ENCODE data around the gene THAP12. TPM values are rescaled to one million over a fixed set of nuclear protein-coding genes. Genes with fewer than 3 reads are reported as not detected.

THAP12 gene
- total and polyA plus RNA-seq, 4 donors: 5.6 to 21.9 (median 13.7) TPM

DNA sequence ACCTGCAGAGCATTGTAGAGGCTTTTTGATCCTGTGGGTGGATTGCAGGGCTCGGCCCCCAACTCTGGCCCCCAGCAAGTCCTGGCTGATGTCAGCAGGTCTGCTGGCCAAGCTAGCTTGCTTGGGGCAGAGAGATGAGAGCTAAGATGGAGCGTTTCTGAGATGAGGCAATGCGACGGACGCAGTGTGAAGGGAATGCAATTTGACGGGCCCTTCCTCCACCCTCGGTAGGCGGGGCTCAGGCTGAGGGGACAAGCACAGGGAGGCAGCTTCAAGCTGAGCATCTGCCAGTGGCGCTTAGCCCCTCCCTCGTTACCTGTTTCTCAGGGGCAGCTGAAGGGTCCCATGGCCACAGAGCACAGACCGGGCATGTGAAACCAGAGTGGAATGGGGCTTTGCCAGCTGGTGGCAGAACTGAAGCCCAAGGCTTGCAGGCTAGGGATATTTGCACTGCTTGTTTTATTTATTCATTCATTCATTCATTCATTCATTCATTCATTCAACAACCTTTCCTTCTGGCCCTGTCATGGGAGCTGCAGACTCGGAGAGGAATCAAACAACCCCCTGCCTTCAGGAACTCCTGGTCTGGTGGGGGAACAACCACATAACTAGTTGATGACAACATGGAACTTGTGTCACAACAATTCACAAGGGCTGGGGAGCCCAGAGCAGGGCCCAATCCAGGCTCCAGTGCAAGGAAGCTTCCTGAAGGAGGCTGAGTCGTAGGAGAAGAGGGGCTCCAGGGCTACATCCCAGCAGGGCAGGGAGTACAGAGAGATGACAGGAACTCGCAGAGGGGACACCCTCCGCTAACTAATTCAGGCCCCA is 66.8 kb downstream of the THAP12 start:
- no peak overlapping the region for H3K4me3 ChIP-seq (ENCODE audit: low read depth in 1 of 3, low read length in 3 of 3)
- no peak overlapping the region for H3K27ac ChIP-seq (ENCODE audit: low read depth in 1 of 2, low read length in 2 of 2)
- no peaks in the 10 kb centered on the region for H3K27me3 ChIP-seq (ENCODE audit: control insufficient read depth in 4 of 4, insufficient read depth in 4 of 4, low read length in 3 of 4)
- H3K4me1 ChIP-seq (ENCODE audit: control insufficient read depth in 4 of 4, insufficient read depth in 4 of 4, low read length in 3 of 4): peaks cover 0 to 13% (median 10%) of the 10 kb centered on the region in 4 donors
- 87% methylated on average over 15 of the region's 15 CpGs for WGBS
- no peaks in the 10 kb centered on the region for H3K36me3 ChIP-seq (ENCODE audit: control insufficient read depth in 4 of 4, insufficient read depth in 3 of 4, low read depth in 1 of 4, low read length in 3 of 4)
- no peak for DNase-seq (ENCODE audit: low spot score)
- no peaks in the 10 kb centered on the region for H3K9me3 ChIP-seq (ENCODE audit: control insufficient read depth in 4 of 4, low read length in 3 of 4)
- TF ChIP-seq, protein P1, sequence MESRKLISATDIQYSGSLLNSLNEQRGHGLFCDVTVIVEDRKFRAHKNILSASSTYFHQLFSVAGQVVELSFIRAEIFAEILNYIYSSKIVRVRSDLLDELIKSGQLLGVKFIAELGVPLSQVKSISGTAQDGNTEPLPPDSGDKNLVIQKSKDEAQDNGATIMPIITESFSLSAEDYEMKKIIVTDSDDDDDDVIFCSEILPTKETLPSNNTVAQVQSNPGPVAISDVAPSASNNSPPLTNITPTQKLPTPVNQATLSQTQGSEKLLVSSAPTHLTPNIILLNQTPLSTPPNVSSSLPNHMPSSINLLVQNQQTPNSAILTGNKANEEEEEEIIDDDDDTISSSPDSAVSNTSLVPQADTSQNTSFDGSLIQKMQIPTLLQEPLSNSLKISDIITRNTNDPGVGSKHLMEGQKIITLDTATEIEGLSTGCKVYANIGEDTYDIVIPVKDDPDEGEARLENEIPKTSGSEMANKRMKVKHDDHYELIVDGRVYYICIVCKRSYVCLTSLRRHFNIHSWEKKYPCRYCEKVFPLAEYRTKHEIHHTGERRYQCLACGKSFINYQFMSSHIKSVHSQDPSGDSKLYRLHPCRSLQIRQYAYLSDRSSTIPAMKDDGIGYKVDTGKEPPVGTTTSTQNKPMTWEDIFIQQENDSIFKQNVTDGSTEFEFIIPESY (IDR thresholded peaks at IDR 0.05): no peak
- no peak for TF ChIP-seq HNF4G (IDR thresholded peaks at IDR 0.05)
- TF ChIP-seq, protein P2, sequence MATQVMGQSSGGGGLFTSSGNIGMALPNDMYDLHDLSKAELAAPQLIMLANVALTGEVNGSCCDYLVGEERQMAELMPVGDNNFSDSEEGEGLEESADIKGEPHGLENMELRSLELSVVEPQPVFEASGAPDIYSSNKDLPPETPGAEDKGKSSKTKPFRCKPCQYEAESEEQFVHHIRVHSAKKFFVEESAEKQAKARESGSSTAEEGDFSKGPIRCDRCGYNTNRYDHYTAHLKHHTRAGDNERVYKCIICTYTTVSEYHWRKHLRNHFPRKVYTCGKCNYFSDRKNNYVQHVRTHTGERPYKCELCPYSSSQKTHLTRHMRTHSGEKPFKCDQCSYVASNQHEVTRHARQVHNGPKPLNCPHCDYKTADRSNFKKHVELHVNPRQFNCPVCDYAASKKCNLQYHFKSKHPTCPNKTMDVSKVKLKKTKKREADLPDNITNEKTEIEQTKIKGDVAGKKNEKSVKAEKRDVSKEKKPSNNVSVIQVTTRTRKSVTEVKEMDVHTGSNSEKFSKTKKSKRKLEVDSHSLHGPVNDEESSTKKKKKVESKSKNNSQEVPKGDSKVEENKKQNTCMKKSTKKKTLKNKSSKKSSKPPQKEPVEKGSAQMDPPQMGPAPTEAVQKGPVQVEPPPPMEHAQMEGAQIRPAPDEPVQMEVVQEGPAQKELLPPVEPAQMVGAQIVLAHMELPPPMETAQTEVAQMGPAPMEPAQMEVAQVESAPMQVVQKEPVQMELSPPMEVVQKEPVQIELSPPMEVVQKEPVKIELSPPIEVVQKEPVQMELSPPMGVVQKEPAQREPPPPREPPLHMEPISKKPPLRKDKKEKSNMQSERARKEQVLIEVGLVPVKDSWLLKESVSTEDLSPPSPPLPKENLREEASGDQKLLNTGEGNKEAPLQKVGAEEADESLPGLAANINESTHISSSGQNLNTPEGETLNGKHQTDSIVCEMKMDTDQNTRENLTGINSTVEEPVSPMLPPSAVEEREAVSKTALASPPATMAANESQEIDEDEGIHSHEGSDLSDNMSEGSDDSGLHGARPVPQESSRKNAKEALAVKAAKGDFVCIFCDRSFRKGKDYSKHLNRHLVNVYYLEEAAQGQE (IDR thresholded peaks at IDR 0.05): no peak
- no peak for TF ChIP-seq RXRA (IDR thresholded peaks at IDR 0.05)
- TF ChIP-seq EGR1 (IDR thresholded peaks at IDR 0.05; ENCODE audit: low read depth in 2 of 2): no peak
- TF ChIP-seq JUND (IDR thresholded peaks at IDR 0.05): no peak
- no peak for TF ChIP-seq FOXA2 (IDR thresholded peaks at IDR 0.05)
- TF ChIP-seq YY1 (IDR thresholded peaks at IDR 0.05): no peak
- TF ChIP-seq, protein P3, sequence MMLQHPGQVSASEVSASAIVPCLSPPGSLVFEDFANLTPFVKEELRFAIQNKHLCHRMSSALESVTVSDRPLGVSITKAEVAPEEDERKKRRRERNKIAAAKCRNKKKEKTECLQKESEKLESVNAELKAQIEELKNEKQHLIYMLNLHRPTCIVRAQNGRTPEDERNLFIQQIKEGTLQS (IDR thresholded peaks at IDR 0.05): no peak
- TF ChIP-seq CTCF (IDR thresholded peaks at IDR 0.05; ENCODE audit: low read depth, low read length, missing input control): no peak
- TF ChIP-seq FOXA1 (IDR thresholded peaks at IDR 0.05): no peak
- TF ChIP-seq NR2F2 (IDR thresholded peaks at IDR 0.05): no peak
- TF ChIP-seq, protein P4, sequence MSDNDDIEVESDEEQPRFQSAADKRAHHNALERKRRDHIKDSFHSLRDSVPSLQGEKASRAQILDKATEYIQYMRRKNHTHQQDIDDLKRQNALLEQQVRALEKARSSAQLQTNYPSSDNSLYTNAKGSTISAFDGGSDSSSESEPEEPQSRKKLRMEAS (IDR thresholded peaks at IDR 0.05): no peak
- no peak overlapping the region for H3K9ac ChIP-seq (ENCODE audit: low read depth in 1 of 2, low read length in 2 of 2)

DNA sequence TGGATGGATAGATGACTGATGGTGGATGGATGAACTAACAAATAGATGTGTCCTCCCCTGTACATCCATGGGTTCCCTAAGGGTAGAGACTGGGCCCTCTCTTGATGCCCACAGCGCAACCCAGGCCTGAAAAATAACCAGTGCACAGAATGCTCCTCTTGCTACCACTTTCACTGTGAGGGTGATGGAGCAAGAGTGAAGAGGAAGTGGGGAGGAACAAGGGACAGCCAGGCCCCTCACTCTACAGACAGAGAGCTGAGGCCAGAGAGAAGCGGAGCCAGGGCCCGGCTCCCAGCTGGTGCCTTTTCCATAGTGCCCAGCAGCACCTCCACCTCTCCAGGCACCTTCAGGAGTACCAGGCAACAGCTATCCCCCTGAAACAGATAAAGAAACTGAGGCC is 67.7 kb downstream of the THAP12 start:
- Histone ChIP-seq H3K27ac (ENCODE audit: low read depth in 1 of 2, low read length in 2 of 2) (no peak overlapping the region), H3K27me3 (ENCODE audit: control insufficient read depth in 4 of 4, insufficient read depth in 4 of 4, low read length in 3 of 4) (no peaks in the 10 kb centered on the region), H3K36me3 (ENCODE audit: control insufficient read depth in 4 of 4, insufficient read depth in 3 of 4, low read depth in 1 of 4, low read length in 3 of 4) (no peaks in the 10 kb centered on the region), H3K9ac (ENCODE audit: low read depth in 1 of 2, low read length in 2 of 2) (no peak overlapping the region), H3K9me3 (ENCODE audit: control insufficient read depth in 4 of 4, low read length in 3 of 4) (no peaks in the 10 kb centered on the region), H3K4me1 (ENCODE audit: control insufficient read depth in 4 of 4, insufficient read depth in 4 of 4, low read length in 3 of 4) (peaks cover 0 to 13% (median 10%) of the 10 kb centered on the region in 4 donors), H3K4me3 (ENCODE audit: low read depth in 1 of 3, low read length in 3 of 3) (no peak overlapping the region)
- 74% methylated on average over 3 of the region's 3 CpGs for WGBS
- DNase-seq (ENCODE audit: low spot score): no peak
- TF ChIP-seq, protein P2 (IDR thresholded peaks at IDR 0.05): no peak
- TF ChIP-seq, protein P4 (IDR thresholded peaks at IDR 0.05): no peak
- TF ChIP-seq CTCF (IDR thresholded peaks at IDR 0.05; ENCODE audit: low read depth, low read length, missing input control) (no peak), GABPA (IDR thresholded peaks at IDR 0.05 in 1 of 2, conservative IDR thresholded peaks at IDR 0.05 in 1 of 2) (no peak), HNF4G (IDR thresholded peaks at IDR 0.05) (no peak)

Measured in liver (tissue), 9 donors.